ENCODE results near the gene CD14. TPM values are rescaled to one million over a fixed set of nuclear protein-coding genes. Genes with fewer than 3 reads are reported as not detected.
"Not testable (repeated sequence)": the region's sequence is repeated elsewhere in the genome, so short reads cannot be mapped to it uniquely, and the experiment has no call there.

Gene CD14
- total RNA-seq, 1 experiment from 2014 or later: 0.41 TPM

GRCh38 chr5:140603734-140604133, 29.2 kb downstream of the CD14 start:
- TF ChIP-seq EZH2 (IDR thresholded peaks at IDR 0.05; ENCODE audit: borderline replicate concordance, low read depth, low read length, poor library complexity, severe bottlenecking) (no peak), CTCF (conservative IDR thresholded peaks at IDR 0.05; ENCODE audit: low read depth, low read length) (no peak)
- Histone ChIP-seq H3K9me3 (ENCODE audit: low read depth, low read length, poor library complexity, severe bottlenecking) (no peaks in the 10 kb centered on the region), H3K4me1 (ENCODE audit: insufficient read depth, low read length, poor library complexity, severe bottlenecking) (no peaks in the 10 kb centered on the region), H3K4me3 (ENCODE audit: low read depth, low read length, poor library complexity, severe bottlenecking) (no peak overlapping the region), H3K36me3 (ENCODE audit: insufficient read depth, low read length, poor library complexity, severe bottlenecking) (no peaks in the 10 kb centered on the region), H3K27ac (ENCODE audit: low read depth, low read length, poor library complexity, severe bottlenecking) (no peak overlapping the region), H3K27me3 (replicated peaks; ENCODE audit: insufficient read depth, low read depth, low read length, poor library complexity) (no peaks in the 10 kb centered on the region)
- ChIA-PET POLR2A (ENCODE audit: low non-redundant PET) (no interaction called here), CTCF (no interaction called here)
- intact Hi-C loops (cut with micrococcal nuclease; ENCODE audit: unreplicated experiment): no loop called here
- no TSS peak for BruUV-seq (replicated peaks)
- DNase-seq (ENCODE audit: low spot score): no peak

GRCh38 chr5:140603446-140603698, 29.6 kb downstream of the CD14 start:
- H3K4me1 ChIP-seq (ENCODE audit: insufficient read depth, low read length, poor library complexity, severe bottlenecking); CTCF ChIA-PET; DNase-seq (ENCODE audit: low spot score); BruUV-seq (replicated peaks); H3K27me3 ChIP-seq (replicated peaks; ENCODE audit: insufficient read depth, low read depth, low read length, poor library complexity); H3K9me3 ChIP-seq (ENCODE audit: low read depth, low read length, poor library complexity, severe bottlenecking); intact Hi-C loops (cut with micrococcal nuclease; ENCODE audit: unreplicated experiment); POLR2A ChIA-PET (ENCODE audit: low non-redundant PET); H3K27ac ChIP-seq (ENCODE audit: low read depth, low read length, poor library complexity, severe bottlenecking); H3K36me3 ChIP-seq (ENCODE audit: insufficient read depth, low read length, poor library complexity, severe bottlenecking); H3K4me3 ChIP-seq (ENCODE audit: low read depth, low read length, poor library complexity, severe bottlenecking): not testable (repeated sequence)

GRCh38 chr5:140602147-140602546, 30.8 kb downstream of the CD14 start:
- Histone ChIP-seq H3K27ac (ENCODE audit: low read depth, low read length, poor library complexity, severe bottlenecking) (no peak overlapping the region), H3K36me3 (ENCODE audit: insufficient read depth, low read length, poor library complexity, severe bottlenecking) (no peaks in the 10 kb centered on the region), H3K4me1 (ENCODE audit: insufficient read depth, low read length, poor library complexity, severe bottlenecking) (no peaks in the 10 kb centered on the region), H3K27me3 (replicated peaks; ENCODE audit: insufficient read depth, low read depth, low read length, poor library complexity) (no peaks in the 10 kb centered on the region), H3K9me3 (ENCODE audit: low read depth, low read length, poor library complexity, severe bottlenecking) (no peaks in the 10 kb centered on the region), H3K4me3 (ENCODE audit: low read depth, low read length, poor library complexity, severe bottlenecking) (no peak overlapping the region)
- no peak for DNase-seq (ENCODE audit: low spot score)
- POLR2A ChIA-PET (ENCODE audit: low non-redundant PET): no interaction called here
- CTCF ChIA-PET: no interaction called here
- no TSS peak for BruUV-seq (replicated peaks)
- no peak for TF ChIP-seq CTCF (conservative IDR thresholded peaks at IDR 0.05; ENCODE audit: low read depth, low read length)
- no peak for TF ChIP-seq EZH2 (IDR thresholded peaks at IDR 0.05; ENCODE audit: borderline replicate concordance, low read depth, low read length, poor library complexity, severe bottlenecking)
- intact Hi-C loops (cut with micrococcal nuclease; ENCODE audit: unreplicated experiment): no loop called here

GRCh38 chr5:140600096-140600495, 32.9 kb downstream of the CD14 start:
- POLR2A ChIA-PET (ENCODE audit: low non-redundant PET): no interaction called here
- no TSS peak for BruUV-seq (replicated peaks)
- no peaks in the 10 kb centered on the region for H3K27me3 ChIP-seq (replicated peaks; ENCODE audit: insufficient read depth, low read depth, low read length, poor library complexity)
- H3K36me3 ChIP-seq (ENCODE audit: insufficient read depth, low read length, poor library complexity, severe bottlenecking): no peaks in the 10 kb centered on the region
- CTCF ChIA-PET: no interaction called here
- H3K9me3 ChIP-seq (ENCODE audit: low read depth, low read length, poor library complexity, severe bottlenecking): no peaks in the 10 kb centered on the region
- H3K4me1 ChIP-seq (ENCODE audit: insufficient read depth, low read length, poor library complexity, severe bottlenecking): no peaks in the 10 kb centered on the region
- intact Hi-C loops (cut with micrococcal nuclease; ENCODE audit: unreplicated experiment): no loop called here
- H3K4me3 ChIP-seq (ENCODE audit: low read depth, low read length, poor library complexity, severe bottlenecking): no peak overlapping the region
- TF ChIP-seq CTCF (conservative IDR thresholded peaks at IDR 0.05; ENCODE audit: low read depth, low read length) (no peak), EZH2 (IDR thresholded peaks at IDR 0.05; ENCODE audit: borderline replicate concordance, low read depth, low read length, poor library complexity, severe bottlenecking) (no peak)
- no peak for DNase-seq (ENCODE audit: low spot score)
- H3K27ac ChIP-seq (ENCODE audit: low read depth, low read length, poor library complexity, severe bottlenecking): no peak overlapping the region
